Stomach (tissue), 4 donors: ENCODE data around the gene BCL2A1.

Experiments
- CTCF ChIP-seq, 7 experiments: fragments of 450-650 bp in 4 of 7; fragments of 200-600 bp in 3 of 7; sonication (generic) in 3 of 7; IDR thresholded peaks; one replicate each; pipeline ENCODE4 v1.5.1; 2016 to 2019; ENCODE audit warnings: antibody characterized with exemption in 7 of 7, control low read depth in 2 of 7, mild to moderate bottlenecking in 1 of 7
- POLR2AphosphoS5 ChIP-seq, 3 donors: sonication (generic); formaldehyde crosslinking; IDR thresholded peaks; one replicate each; pipeline ENCODE4 v1.6.1; 2016; ENCODE audit warnings: antibody characterized with exemption in 3 of 3

GRCh38 chr15:79944622-79945021 is 26.4 kb downstream of the BCL2A1 start:
- TF ChIP-seq CTCF (IDR thresholded peaks at IDR 0.05) (no peak), POLR2AphosphoS5 (IDR thresholded peaks at IDR 0.05) (no peak)
